DMS153 (cell line): ENCODE results near the gene RBPJ.

ENCODE experiments used
- DNase-seq: peaks from one replicate; lab custom pipeline; 2025; lab: John Stamatoyannopoulos, UW

The RBPJ gene

GRCh38 chr4:26459756-26460530 is 139.1 kb downstream of the RBPJ start:
- DNase-seq: no peak

GRCh38 chr4:26462874-26463273 is 142.1 kb downstream of the RBPJ start:
- DNase-seq: no peak

GRCh38 chr4:26463386-26463785 is 142.6 kb downstream of the RBPJ start:
- no peak for DNase-seq

- DNase-seq: no peak
Measured at GRCh38 chr4:26464420-26465095, 143.7 kb downstream of the RBPJ start.

GRCh38 chr4:26466578-26467270 is 145.9 kb downstream of the RBPJ start:
- no peak for DNase-seq

GRCh38 chr4:26467724-26468123 is 146.9 kb downstream of the RBPJ start:
- no peak for DNase-seq

GRCh38 chr4:26468283-26468949 is 147.6 kb downstream of the RBPJ start:
- DNase-seq: no peak

- no peak for DNase-seq
Measured at GRCh38 chr4:26468977-26469376, 148.2 kb downstream of the RBPJ start.

GRCh38 chr4:26471890-26472289 is 151.1 kb downstream of the RBPJ start:
- no peak for DNase-seq

GRCh38 chr4:26473893-26474292 is 153.1 kb downstream of the RBPJ start:
- no peak for DNase-seq

- DNase-seq: no peak
Measured at GRCh38 chr4:26474551-26474950, 153.7 kb downstream of the RBPJ start.

GRCh38 chr4:26475716-26476115 is 154.9 kb downstream of the RBPJ start:
- no peak for DNase-seq

GRCh38 chr4:26476545-26476944 is 155.7 kb downstream of the RBPJ start:
- no peak for DNase-seq

GRCh38 chr4:26478330-26478729 is 157.5 kb downstream of the RBPJ start:
- no peak for DNase-seq

GRCh38 chr4:26482508-26483462 is 162.0 kb downstream of the RBPJ start:
- DNase-seq: no peak

- no peak for DNase-seq
Measured at GRCh38 chr4:26484032-26484515, 163.3 kb downstream of the RBPJ start.

- DNase-seq: no peak
Measured at GRCh38 chr4:26484516-26484915, 163.7 kb downstream of the RBPJ start.
